ENCODE results near the gene SLC43A2. TPM values are rescaled to one million over a fixed set of nuclear protein-coding genes. Genes with fewer than 3 reads are reported as not detected.

Gene SLC43A2
- total and polyA plus RNA-seq, 2 of the 13 experiments (the other 11 are each of a cell fraction or from before 2014, with no cell fraction given) = 7.3 to 20.0 TPM

- TF ChIP-seq ARID4A (CRISPR knock-in tag; IDR thresholded peaks at IDR 0.05; ENCODE audit: borderline replicate concordance) = peak; percentile 35; the same call in 1 of the 2 replicates
- 0 out of 2 replicates have a peak, but pooled peaks have one; percentile 23 for TF ChIP-seq ZSCAN21 (CRISPR knock-in tag; IDR thresholded peaks at IDR 0.05; ENCODE audit: borderline replicate concordance)
- TF ChIP-seq AFF4 (CRISPR knock-in tag; IDR thresholded peaks at IDR 0.05) = no peak
- TF ChIP-seq ZNF589 (CRISPR knock-in tag; conservative IDR thresholded peaks at IDR 0.05) = no peak
- peak; percentile 34 for TF ChIP-seq AGO2 (optimal IDR thresholded peaks at IDR 0.05; ENCODE audit: low read depth, low read length)
- peak; percentile 73; the same call in 1 of the 2 replicates for TF ChIP-seq ARNT2 (CRISPR knock-in tag; IDR thresholded peaks at IDR 0.05; ENCODE audit: low read depth)
- no peak for TF ChIP-seq CBFB (CRISPR knock-in tag; IDR thresholded peaks at IDR 0.05)
- no peak for TF ChIP-seq GMEB1 (CRISPR knock-in tag; IDR thresholded peaks at IDR 0.05; ENCODE audit: borderline replicate concordance)
- TF ChIP-seq SP4 (CRISPR knock-in tag; IDR thresholded peaks at IDR 0.05) = peak; percentile 56
- no peak for TF ChIP-seq ELF1 (CRISPR knock-in tag; IDR thresholded peaks at IDR 0.05)
- no peak for TF ChIP-seq NPAS2 (CRISPR knock-in tag; IDR thresholded peaks at IDR 0.05; ENCODE audit: borderline replicate concordance)
- TF ChIP-seq HNRNPL (IDR thresholded peaks at IDR 0.05; ENCODE audit: low read depth, low read length) = 0 out of 2 replicates have a peak, but pooled peaks have one; percentile 50
- TF ChIP-seq MAF1 (CRISPR knock-in tag; IDR thresholded peaks at IDR 0.05; ENCODE audit: borderline replicate concordance) = no peak
- TF ChIP-seq HES4 (CRISPR knock-in tag; IDR thresholded peaks at IDR 0.05; ENCODE audit: borderline replicate concordance) = 0 out of 2 replicates have a peak, but pooled peaks have one; percentile 30
- peak; percentile 54; the same call in 1 of the 2 replicates for TF ChIP-seq RBFOX2 (IDR thresholded peaks at IDR 0.05; ENCODE audit: low read depth, low read length)
- no peak for TF ChIP-seq MAZ (IDR thresholded peaks at IDR 0.05; ENCODE audit: borderline replicate concordance, low read depth, low read length)
- TF ChIP-seq MAZ (CRISPR knock-in tag; IDR thresholded peaks at IDR 0.05; ENCODE audit: low read depth) = peak; percentile 30; the same call in 1 of the 2 replicates
- no peak for TF ChIP-seq ZNF652 (CRISPR knock-in tag; IDR thresholded peaks at IDR 0.05; ENCODE audit: borderline replicate concordance, low read depth)
These were observed 14.8 kb upstream of the SLC43A2 start (continued) for GRCh38 chr17:1643293-1643998.

All from HepG2 (cell line).